ENCODE results near the gene KYNU.

KYNU gene

GRCh38 chr2:143075711-143076110, 198.2 kb downstream of the KYNU start:
- no peak overlapping the region for H3K4me3 ChIP-seq (ENCODE audit: severe bottlenecking)
- no peaks in the 10 kb centered on the region for H3K9me3 ChIP-seq (ENCODE audit: severe bottlenecking)
- DNase-seq (ENCODE audit: low spot score) (no peak), ATAC-seq (ENCODE audit: low read depth) (no peak)
- no peaks in the 10 kb centered on the region for H3K36me3 ChIP-seq (ENCODE audit: low read depth)
- TF ChIP-seq CTCF (IDR thresholded peaks at IDR 0.05; ENCODE audit: poor library complexity, severe bottlenecking), result no peak
- no peak overlapping the region for H3K27ac ChIP-seq (ENCODE audit: poor library complexity, severe bottlenecking)
- H3K27me3 ChIP-seq (ENCODE audit: insufficient read depth, poor library complexity, severe bottlenecking), result no peaks in the 10 kb centered on the region
- peaks cover 13% of the 10 kb centered on the region for H3K4me1 ChIP-seq (ENCODE audit: insufficient read depth, poor library complexity, severe bottlenecking)

- Histone ChIP-seq H3K27ac (ENCODE audit: poor library complexity, severe bottlenecking) (no peak overlapping the region), H3K4me1 (ENCODE audit: insufficient read depth, poor library complexity, severe bottlenecking) (peaks cover 1% of the 10 kb centered on the region), H3K27me3 (ENCODE audit: insufficient read depth, poor library complexity, severe bottlenecking) (no peaks in the 10 kb centered on the region), H3K36me3 (ENCODE audit: low read depth) (no peaks in the 10 kb centered on the region), H3K9me3 (ENCODE audit: severe bottlenecking) (no peaks in the 10 kb centered on the region), H3K4me3 (ENCODE audit: severe bottlenecking) (no peak overlapping the region)
- TF ChIP-seq CTCF (IDR thresholded peaks at IDR 0.05; ENCODE audit: poor library complexity, severe bottlenecking), result peak; percentile 28
- no peak for DNase-seq (ENCODE audit: low spot score)
- ATAC-seq (ENCODE audit: low read depth), result no peak
Measured at GRCh38 chr2:143078104-143078503, 200.6 kb downstream of the KYNU start.

- DNase-seq (ENCODE audit: low spot score), result no peak
- no peak for TF ChIP-seq CTCF (IDR thresholded peaks at IDR 0.05; ENCODE audit: poor library complexity, severe bottlenecking)
- peak; percentile 46; the same call in 1 of the 3 replicates for ATAC-seq (ENCODE audit: low read depth)
Measured at GRCh38 chr2:143081616-143082015, 204.2 kb downstream of the KYNU start.

GRCh38 chr2:143083636-143084035, 206.2 kb downstream of the KYNU start:
- peak overlapping the region; percentile 60 for H3K27ac ChIP-seq (ENCODE audit: poor library complexity, severe bottlenecking)
- no peak for DNase-seq (ENCODE audit: low spot score)
- H3K36me3 ChIP-seq (ENCODE audit: low read depth), result no peaks in the 10 kb centered on the region
- peaks cover 5% of the 10 kb centered on the region for H3K4me1 ChIP-seq (ENCODE audit: insufficient read depth, poor library complexity, severe bottlenecking)
- ATAC-seq (ENCODE audit: low read depth), result peak; percentile 96
- no peak for TF ChIP-seq CTCF (IDR thresholded peaks at IDR 0.05; ENCODE audit: poor library complexity, severe bottlenecking)
- H3K9me3 ChIP-seq (ENCODE audit: severe bottlenecking), result no peaks in the 10 kb centered on the region
- H3K27me3 ChIP-seq (ENCODE audit: insufficient read depth, poor library complexity, severe bottlenecking), result no peaks in the 10 kb centered on the region
- no peak overlapping the region for H3K4me3 ChIP-seq (ENCODE audit: severe bottlenecking)

More at GRCh38 chr2:143081616-143082015, 204.2 kb downstream of the KYNU start:
- Histone ChIP-seq H3K4me3 (ENCODE audit: severe bottlenecking) (no peak overlapping the region), H3K9me3 (ENCODE audit: severe bottlenecking) (no peaks in the 10 kb centered on the region), H3K27me3 (ENCODE audit: insufficient read depth, poor library complexity, severe bottlenecking) (no peaks in the 10 kb centered on the region), H3K4me1 (ENCODE audit: insufficient read depth, poor library complexity, severe bottlenecking) (peaks cover 5% of the 10 kb centered on the region), H3K27ac (ENCODE audit: poor library complexity, severe bottlenecking) (no peak overlapping the region), H3K36me3 (ENCODE audit: low read depth) (no peaks in the 10 kb centered on the region)

- no peaks in the 10 kb centered on the region for H3K27me3 ChIP-seq (ENCODE audit: insufficient read depth, poor library complexity, severe bottlenecking)
- H3K4me3 ChIP-seq (ENCODE audit: severe bottlenecking), result no peak overlapping the region
- no peak for TF ChIP-seq CTCF (IDR thresholded peaks at IDR 0.05; ENCODE audit: poor library complexity, severe bottlenecking)
- ATAC-seq (ENCODE audit: low read depth), result no peak
- peak overlapping the region; percentile 60 for H3K27ac ChIP-seq (ENCODE audit: poor library complexity, severe bottlenecking)
- H3K36me3 ChIP-seq (ENCODE audit: low read depth), result no peaks in the 10 kb centered on the region
- DNase-seq (ENCODE audit: low spot score), result no peak
- no peaks in the 10 kb centered on the region for H3K9me3 ChIP-seq (ENCODE audit: severe bottlenecking)
- peaks cover 5% of the 10 kb centered on the region for H3K4me1 ChIP-seq (ENCODE audit: insufficient read depth, poor library complexity, severe bottlenecking)
Measured at GRCh38 chr2:143084462-143084861, 207.0 kb downstream of the KYNU start.
